Inferior parietal cortex (tissue), 1 donor: Measurements from ENCODE around the gene OTUD7B.
"Not testable (repeated sequence)": the region's sequence is repeated elsewhere in the genome, so short reads cannot be mapped to it uniquely, and the experiment has no call there.

Source experiments
- DNase-seq: peaks from one replicate; pipeline ENCODE4 v3.0.0-alpha.2; 2016; ENCODE audit errors: extremely low spot score

Gene OTUD7B

GRCh38 chr1:150010393-150011115 is at the start of gene OTUD7B:
Gene OTUD7B, minus strand, starts transcription at chr1:150010726. Its CDS starts 33,216 bp downstream, at chr1:149977510.
- peak; percentile 90 for DNase-seq

- no peak for DNase-seq
These were observed 49.7 kb upstream of the OTUD7B start for GRCh38 chr1:150060260-150060659.

- DNase-seq: no peak
These were observed 45.9 kb upstream of the OTUD7B start for GRCh38 chr1:150056407-150056806.

- not testable (repeated sequence) for DNase-seq
These were observed 45.0 kb upstream of the OTUD7B start for GRCh38 chr1:150055507-150055906.

- DNase-seq: no peak
These were observed 43.4 kb upstream of the OTUD7B start for GRCh38 chr1:150053926-150054325.

- DNase-seq: not testable (repeated sequence)
These were observed 41.4 kb upstream of the OTUD7B start for GRCh38 chr1:150051905-150052412.

- DNase-seq: no peak
These were observed 40.5 kb upstream of the OTUD7B start for GRCh38 chr1:150051089-150051373.

- DNase-seq: no peak
These were observed 39.4 kb upstream of the OTUD7B start for GRCh38 chr1:150049926-150050325.

- DNase-seq: no peak
These were observed 23.8 kb upstream of the OTUD7B start for GRCh38 chr1:150034336-150034735.

GRCh38 chr1:150028322-150028721 is 17.8 kb upstream of the OTUD7B start:
- DNase-seq: no peak

- no peak for DNase-seq
These were observed 13.6 kb upstream of the OTUD7B start for GRCh38 chr1:150024156-150024555.

- no peak for DNase-seq
These were observed 11.8 kb upstream of the OTUD7B start for GRCh38 chr1:150022357-150022756.

GRCh38 chr1:150021191-150021694 is 10.7 kb upstream of the OTUD7B start:
- no peak for DNase-seq

GRCh38 chr1:150020711-150021110 is 10.2 kb upstream of the OTUD7B start:
- DNase-seq: no peak

- DNase-seq: no peak
These were observed 7.6 kb upstream of the OTUD7B start for GRCh38 chr1:150018165-150018564.

GRCh38 chr1:150017206-150017750 is 6.8 kb upstream of the OTUD7B start:
- no peak for DNase-seq

- DNase-seq: no peak
These were observed 5.2 kb upstream of the OTUD7B start for GRCh38 chr1:150015651-150016131.

GRCh38 chr1:150012611-150013010 is 2.1 kb upstream of the OTUD7B start:
- DNase-seq: peak; percentile 80

- peak; percentile 56 for DNase-seq
These were observed 728 bp downstream of the OTUD7B start for GRCh38 chr1:150009604-150010392.

GRCh38 chr1:150008699-150009098 is 1.8 kb downstream of the OTUD7B start:
- no peak for DNase-seq

GRCh38 chr1:150006881-150007421 is 3.6 kb downstream of the OTUD7B start:
- peak; percentile 60 for DNase-seq

GRCh38 chr1:150005606-150006005 is 4.9 kb downstream of the OTUD7B start:
- no peak for DNase-seq
